Measurements from ENCODE around the gene NUDT17.

DNA sequence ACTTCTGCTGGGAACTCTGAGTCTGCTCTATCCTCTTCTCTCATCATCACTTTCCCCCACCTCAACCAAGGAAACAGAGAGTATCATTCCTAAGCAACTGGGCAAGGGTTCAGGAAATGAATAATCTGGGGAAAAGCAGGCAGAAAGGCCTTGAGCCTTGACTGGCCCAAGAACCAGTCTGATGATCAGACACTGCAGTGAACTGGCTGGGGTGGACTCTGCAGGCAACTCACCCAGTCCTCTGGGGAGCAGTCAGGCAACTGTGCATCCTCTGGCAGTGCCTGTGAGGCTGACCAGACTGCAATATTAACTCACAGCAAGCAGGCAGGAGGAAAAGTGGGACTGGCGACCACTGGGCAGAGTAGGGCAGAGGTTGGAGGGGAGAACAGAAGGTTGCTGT, 39.2 kb downstream of the NUDT17 start:
- TF ChIP-seq EZH2 (IDR thresholded peaks at IDR 0.05; ENCODE audit: insufficient read depth, poor library complexity, severe bottlenecking), result no peak
- no peak for TF ChIP-seq EZH2phosphoT487 (IDR thresholded peaks at IDR 0.05; ENCODE audit: insufficient read depth, low read depth)
